HG03135 (cell line): Measurements from ENCODE around the gene ZNF408.
A peak's percentile ranks its signal among the peaks of the same experiment; 100 is the strongest.
"Not testable (repeated sequence)": the region's sequence is repeated elsewhere in the genome, so short reads cannot be mapped to it uniquely, and the experiment has no call there.

Source experiments
- ATAC-seq: cut with Tn5 transposase; IDR thresholded peaks from one replicate; pipeline ENCODE4 v1.9.1; 2021; ENCODE audit warnings: mild to moderate bottlenecking, moderate library complexity; ENCODE audit not compliant: unreplicated experiment

ZNF408 gene

GRCh38 chr11:46700241-46701077, at the start of gene ZNF408, which contains the start of gene ARHGAP1:
ZNF408 (plus strand) TSS chr11:46701031; CDS start chr11:46701048, 17 bp downstream.
ARHGAP1 (minus strand) TSS chr11:46700619; CDS start chr11:46696107, 4,512 bp downstream.
- ATAC-seq, result peak; percentile 84

- ATAC-seq, result no peak
Measured at GRCh38 chr11:46655631-46656030, 45.2 kb upstream of the ZNF408 start.

GRCh38 chr11:46657186-46657585, 43.6 kb upstream of the ZNF408 start:
- ATAC-seq, result no peak

- no peak for ATAC-seq
Measured at GRCh38 chr11:46658259-46658658, 42.6 kb upstream of the ZNF408 start.

- no peak for ATAC-seq
Measured at GRCh38 chr11:46659908-46660307, 40.9 kb upstream of the ZNF408 start.

GRCh38 chr11:46661836-46662235, 39.0 kb upstream of the ZNF408 start:
- ATAC-seq, result no peak

- ATAC-seq, result no peak
Measured at GRCh38 chr11:46662366-46662765, 38.5 kb upstream of the ZNF408 start.

- ATAC-seq, result no peak
Measured at GRCh38 chr11:46663277-46663940, 37.4 kb upstream of the ZNF408 start.

- ATAC-seq, result no peak
Measured at GRCh38 chr11:46664612-46665011, 36.2 kb upstream of the ZNF408 start.

GRCh38 chr11:46665356-46665755, 35.5 kb upstream of the ZNF408 start:
- ATAC-seq, result no peak

GRCh38 chr11:46666516-46666915, 34.3 kb upstream of the ZNF408 start:
- ATAC-seq, result no peak

GRCh38 chr11:46667043-46667481, 33.8 kb upstream of the ZNF408 start:
- ATAC-seq, result no peak

- no peak for ATAC-seq
Measured at GRCh38 chr11:46668480-46669085, 32.2 kb upstream of the ZNF408 start.

GRCh38 chr11:46669711-46670139, 31.1 kb upstream of the ZNF408 start:
- ATAC-seq, result no peak

GRCh38 chr11:46670521-46670920, 30.3 kb upstream of the ZNF408 start:
- ATAC-seq, result not testable (repeated sequence)

- ATAC-seq, result no peak
Measured at GRCh38 chr11:46671958-46672315, 28.9 kb upstream of the ZNF408 start.

GRCh38 chr11:46672381-46672839, 28.4 kb upstream of the ZNF408 start:
- no peak for ATAC-seq

GRCh38 chr11:46673713-46674462, 26.9 kb upstream of the ZNF408 start:
- ATAC-seq, result no peak

- no peak for ATAC-seq
Measured at GRCh38 chr11:46674463-46675287, 26.2 kb upstream of the ZNF408 start.

- ATAC-seq, result no peak
Measured at GRCh38 chr11:46675288-46675851, 25.5 kb upstream of the ZNF408 start.
